UCSD-AML1 (cell line): Measurements from ENCODE around the gene DHX32.

Experiments
- DNase-seq: peaks from one replicate; lab custom pipeline; 2025; ENCODE audit not compliant: unreplicated experiment; lab: John Stamatoyannopoulos, UW

Gene DHX32

DNA sequence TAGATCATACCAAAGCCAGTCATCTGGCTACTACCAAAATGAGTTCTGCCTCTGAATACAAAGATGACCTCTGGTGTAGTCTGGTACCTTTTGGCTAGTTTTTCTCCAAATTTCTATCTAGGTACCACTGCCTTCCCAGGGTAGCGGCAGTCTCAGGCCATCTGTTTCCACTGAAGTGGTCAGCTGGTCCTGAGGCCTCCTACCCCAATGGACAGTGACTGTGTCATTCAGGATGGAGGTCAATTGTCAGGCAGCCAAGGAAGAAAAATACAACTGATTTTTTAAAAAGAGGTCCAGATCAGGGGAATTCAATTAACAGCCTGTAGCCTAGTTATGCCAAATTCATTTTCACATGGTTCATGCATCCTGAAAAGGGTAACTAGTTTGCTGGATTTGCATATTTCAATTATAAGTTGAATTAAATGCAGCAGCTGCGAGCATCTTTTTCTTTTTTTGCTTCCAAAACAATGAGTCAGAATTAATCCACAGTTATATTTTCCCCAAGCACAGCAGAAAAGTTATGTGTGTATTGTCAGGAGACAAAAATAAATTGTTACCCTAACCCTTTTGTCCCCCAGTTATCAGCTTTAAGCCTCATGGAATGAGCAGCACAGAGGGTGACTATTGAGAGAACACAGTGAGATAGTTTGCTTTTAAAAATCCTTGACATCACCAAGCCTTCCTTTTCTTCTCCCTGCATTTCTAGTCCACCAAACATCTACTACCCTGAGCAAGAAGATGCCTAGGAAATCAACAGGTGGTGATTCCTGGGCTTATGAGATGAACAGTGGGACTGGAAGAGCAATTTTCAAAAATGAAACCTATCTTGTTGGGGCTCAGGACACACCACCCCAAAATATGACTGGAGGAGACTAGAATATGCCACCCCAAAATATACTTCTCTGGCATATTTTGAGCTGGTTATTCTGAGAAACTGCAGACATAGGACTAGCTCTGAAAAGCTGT lies 30.0 kb downstream of the DHX32 start:
- no peak for DNase-seq

DNA sequence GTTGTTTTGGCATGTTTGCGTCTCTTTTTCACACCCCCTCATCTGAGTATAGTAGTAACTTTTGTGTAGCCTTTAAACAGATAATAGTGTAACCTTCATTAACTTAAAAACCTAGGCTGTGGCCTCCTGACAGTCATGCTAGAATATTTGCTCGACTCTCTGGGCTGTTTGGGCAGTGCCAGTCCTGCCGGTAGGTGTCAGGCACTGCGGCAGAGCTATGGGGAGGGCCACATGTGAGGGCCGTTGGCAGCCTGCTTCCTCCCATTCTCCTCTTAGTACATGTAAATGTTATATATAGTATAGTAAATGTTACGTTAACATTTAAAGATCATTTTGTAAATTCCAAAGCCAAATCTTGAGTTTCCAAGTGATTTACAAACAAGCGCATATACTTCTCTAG lies 31.6 kb downstream of the DHX32 start:
- no peak for DNase-seq

DNA sequence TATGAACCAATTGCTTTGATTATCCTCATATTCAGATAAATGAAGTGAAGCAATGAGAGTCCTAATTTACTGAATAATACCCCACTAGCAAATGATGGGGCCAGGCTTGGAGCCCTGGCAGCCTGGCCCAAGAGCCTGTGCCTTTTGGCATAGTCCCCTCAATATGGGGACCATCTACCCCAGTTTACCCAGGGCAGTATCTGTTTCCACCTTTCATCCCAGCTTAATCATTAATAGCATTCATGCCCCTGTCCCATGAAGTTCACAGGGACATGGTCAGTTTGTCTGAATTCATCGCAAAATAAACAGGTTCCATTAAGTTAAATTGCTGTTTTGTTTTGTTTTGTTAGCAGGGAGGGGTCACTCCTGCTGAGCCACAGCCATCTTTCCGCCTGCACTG lies 32.2 kb downstream of the DHX32 start:
- no peak for DNase-seq

DNA sequence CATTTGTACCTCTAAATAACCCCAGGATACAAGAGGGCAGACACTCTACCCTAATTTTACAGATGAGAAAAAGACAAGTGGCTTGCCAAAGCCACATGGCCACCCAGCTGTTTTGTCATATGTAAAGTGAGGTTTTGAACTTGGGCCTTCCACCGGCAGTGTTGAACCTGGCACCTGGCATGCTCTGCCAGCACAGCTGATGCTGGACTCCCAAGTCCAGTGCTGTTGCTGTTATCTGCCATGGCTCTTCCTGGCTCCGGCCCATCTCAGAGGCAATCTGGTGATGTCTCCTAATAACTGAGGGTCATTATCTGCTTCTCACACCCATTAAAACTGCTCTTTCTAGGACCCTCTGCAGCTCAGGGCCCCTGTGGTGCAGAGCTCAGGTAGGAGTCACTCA lies 32.7 kb downstream of the DHX32 start:
- DNase-seq: no peak

DNA sequence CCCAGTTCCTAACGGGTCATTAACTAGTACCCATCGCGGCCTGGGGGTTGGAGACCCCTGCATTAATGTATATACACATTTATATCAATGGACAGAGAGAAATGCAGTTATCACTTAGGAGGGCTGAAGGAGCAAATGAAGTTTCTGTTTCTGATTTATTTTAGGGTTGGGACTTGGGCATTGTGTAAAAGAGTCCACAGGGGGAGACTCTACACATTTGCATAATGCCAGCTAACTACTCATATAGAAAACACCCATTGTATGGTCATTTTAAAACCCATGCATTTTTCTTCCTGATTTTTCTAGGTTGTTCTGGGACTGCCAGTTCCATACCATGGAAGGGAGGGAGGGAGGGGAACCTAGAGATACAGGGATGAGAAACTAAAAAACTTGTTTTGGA lies 34.2 kb downstream of the DHX32 start:
- no peak for DNase-seq

DNA sequence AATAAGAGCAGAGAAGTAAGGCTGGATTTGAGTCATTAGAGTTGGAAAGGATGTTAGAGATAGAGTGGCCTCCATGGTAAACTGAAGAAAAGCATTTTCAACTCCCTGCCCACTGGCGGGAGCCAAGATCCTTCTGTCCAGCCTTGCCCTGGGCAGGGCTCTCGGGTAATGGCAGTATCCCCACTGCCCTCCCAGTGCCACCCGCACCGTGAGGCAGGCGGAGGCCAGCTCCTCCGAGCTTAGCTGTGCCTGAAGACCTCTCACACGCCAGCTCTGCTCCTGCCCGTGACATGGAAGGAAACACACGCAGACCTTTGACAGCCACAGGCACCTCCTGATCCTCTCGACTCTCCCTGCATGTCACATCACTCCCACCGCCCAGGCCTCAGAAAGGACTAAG lies 35.5 kb downstream of the DHX32 start:
- no peak for DNase-seq

DNA sequence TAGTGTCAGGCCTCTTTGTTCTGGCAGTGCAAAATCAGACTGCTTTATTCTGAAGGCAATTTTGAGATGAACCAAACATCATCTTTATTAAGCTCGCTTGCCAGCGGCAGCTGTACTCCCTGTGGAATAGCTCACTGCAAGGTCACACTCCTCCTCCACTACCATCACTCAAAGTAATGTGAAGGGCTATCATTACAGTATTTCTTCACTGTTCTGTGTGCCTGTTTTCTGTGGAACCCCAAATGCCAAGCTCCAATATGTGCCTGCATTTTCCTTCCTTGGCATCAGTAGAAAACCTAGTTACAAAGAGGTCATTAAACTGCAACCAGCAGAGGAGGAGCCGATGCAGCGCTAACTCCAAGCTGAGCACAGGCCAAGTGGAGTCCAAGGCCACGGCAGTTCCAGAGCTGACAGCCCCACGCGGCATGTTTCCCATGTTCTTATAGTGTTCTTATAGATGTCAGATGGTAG lies 36.3 kb downstream of the DHX32 start:
- DNase-seq: no peak

DNA sequence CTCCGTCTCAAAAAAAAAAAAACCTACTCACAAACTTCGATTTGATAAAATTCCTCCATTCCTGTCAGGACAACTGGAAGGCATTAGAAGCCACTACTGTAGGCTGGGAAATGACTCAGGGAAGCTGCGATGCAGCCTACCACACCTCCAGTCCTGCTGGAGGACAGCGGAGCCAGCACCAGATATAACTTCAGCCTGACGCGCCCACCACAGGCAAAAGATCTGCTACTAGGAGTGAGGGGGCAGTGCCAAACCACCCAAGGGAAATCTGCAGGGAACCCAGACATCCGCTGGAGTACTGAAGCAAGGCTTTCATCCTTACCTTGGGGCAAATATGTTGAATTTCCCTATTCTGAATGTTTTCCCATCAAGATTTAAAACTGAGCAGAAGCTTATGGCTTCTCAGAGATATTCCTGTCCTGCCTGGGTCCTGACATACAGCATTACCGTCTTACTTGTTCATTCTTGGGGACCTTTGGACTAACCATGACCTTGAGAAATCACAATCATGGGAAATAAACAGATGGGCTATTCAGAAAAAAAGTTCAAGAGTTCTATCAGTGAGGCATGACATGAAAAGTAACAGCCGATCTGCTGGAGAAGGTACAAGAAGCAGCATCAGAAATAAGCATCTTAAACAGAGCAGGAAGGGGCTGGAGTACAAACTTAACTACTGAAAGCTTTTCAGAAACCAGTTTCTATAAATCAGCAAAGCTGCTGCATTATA lies 37.3 kb downstream of the DHX32 start:
- no peak for DNase-seq

DNA sequence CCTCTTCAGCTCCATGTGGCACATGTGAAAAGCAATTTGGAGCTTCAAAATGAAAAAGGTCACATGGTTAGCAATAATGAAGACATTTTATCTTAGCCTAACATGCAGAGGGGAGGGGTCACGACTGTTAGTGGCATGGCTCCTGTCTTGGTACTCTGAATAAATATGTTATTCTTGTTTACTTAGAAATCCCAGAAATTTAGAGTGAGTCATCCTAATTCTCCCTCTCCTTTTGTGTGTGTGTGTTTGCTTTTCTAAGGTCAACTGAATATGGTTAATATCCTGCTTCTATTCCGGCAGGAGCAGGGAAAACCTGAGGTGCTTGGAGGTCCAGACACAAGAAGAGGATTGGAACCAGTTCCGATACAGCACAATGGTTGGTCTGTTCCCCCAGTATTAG lies 40.1 kb downstream of the DHX32 start:
- DNase-seq: no peak

DNA sequence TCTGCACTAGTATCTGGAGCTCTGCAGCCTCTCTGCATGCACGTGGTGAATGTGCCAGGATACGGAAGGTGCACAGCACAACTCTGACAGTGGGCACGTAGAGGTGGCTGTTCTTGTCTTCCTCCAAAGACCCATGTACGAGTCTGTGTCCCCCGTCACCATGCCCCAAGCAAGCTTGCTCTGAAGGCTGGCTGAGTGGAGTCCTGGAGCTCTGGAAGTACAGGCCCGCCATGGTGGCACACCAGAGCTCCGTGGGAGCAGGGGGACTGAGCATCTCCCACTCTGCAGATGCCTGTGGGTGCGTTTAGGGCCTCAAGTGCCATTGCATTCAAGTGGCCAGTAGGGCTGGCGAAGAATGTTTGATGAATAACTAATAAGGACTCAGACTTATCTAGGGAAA lies 40.7 kb downstream of the DHX32 start:
- DNase-seq: no peak

DNA sequence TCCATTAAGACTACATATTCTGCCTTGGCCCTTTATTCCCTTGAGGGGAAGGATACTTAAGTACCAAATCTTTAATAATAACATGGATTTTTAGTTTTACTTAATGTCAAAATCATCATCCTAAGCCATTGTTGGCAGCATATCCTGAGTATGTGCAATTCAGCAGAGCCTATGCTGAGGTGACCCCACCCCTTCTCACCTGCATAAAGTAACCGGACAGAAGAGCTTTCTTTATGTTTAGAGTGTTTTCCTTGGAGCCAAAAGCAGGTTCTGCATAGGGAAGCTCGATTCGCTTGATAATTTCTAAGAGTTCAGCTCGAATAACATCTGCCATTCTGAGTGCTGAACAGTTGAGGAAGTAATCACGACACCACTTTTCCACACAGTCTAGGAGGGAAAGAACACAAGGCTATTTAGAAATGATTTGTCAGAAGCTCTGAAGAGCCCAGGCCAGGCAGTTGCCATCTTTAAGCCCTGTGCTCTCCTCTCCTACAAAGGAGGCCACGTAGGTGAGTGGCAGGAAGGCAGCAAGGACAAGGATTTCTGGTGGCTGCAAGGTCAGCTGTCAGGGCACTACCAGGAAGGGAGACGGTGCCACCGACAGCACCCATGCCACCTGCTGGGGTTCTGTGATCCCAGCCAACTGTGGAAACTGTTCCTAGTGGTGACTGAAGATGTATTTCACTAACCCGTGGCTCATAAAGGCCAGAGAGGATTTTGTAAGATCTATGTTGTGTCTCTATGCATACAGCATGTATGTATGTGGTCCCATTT lies 42.1 kb downstream of the DHX32 start:
- no peak for DNase-seq

DNA sequence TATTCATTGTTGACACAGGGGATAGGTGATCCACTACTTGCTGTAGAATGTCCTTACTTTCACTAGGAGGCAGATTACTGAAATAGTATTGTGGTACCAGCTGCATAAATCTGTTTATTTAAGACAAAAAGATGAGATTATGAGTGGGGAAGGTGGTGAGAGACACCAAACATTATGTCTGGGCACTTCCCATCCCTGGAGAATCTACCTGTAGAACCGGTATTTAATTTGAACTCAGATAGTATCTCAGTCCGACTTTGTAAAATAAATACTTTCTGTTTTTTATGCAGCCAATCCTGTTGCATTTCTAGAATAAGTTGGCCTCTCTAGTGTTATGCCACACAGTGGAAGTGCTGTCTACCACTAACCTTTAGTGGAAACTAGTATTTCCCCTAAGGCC lies 44.3 kb downstream of the DHX32 start:
- DNase-seq: no peak

DNA sequence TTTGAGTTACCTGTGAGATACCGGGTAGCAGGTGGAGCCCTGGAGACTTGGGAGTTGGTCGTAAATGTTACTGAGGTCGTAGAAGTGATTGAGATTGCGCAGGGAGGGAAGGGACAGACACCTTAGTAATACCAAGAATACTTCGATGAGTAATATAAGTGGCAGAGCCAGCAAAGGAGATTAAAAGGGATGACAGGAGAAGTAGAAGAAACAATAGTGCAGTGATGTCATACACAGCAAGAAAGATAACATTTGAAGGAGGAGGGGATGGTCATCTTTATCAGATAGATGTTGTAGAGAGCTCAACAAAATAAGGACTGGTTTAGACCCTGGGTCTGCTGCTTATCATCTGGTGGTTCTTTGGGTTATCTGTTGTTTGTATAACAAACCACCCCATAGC lies 52.8 kb downstream of the DHX32 start:
- DNase-seq: no peak

DNA sequence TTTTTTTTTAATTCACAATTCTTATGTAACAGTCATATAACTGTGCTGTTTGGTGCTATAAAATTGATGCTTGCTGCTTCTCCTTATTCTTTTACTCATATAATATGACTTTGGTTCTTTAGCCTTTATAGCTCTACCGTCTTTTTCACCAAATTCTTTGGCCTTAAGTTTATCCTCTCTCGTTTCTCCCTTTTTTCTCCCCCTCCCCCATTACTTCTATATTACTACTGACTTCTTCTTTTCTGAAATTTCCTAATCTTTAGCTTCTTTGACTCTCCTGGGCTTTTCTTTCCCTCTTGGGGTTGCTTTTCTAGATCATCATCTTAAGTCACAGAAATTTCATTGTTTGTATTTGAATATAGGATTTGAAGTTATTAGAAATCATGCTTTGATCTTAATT lies 54.0 kb downstream of the DHX32 start:
- DNase-seq: no peak

DNA sequence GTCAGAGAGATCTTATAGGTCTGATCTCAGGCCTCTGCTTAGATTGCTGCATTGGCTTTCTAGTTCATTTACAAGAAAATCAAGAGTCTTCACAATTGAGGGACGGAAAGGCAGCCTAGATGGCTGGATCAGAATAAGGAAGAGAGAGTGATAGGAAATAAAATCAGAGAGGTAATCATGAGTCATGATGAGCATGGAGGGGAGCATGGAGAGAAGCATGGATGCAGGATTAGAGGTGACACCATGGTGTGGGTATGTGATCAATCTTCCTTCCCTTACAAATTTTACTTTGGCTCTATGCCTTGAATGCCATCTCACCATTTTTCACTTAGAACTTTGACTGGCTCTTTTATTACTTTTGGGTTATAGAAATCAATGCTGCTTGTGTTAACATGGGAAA lies 56.4 kb downstream of the DHX32 start:
- DNase-seq: no peak

DNA sequence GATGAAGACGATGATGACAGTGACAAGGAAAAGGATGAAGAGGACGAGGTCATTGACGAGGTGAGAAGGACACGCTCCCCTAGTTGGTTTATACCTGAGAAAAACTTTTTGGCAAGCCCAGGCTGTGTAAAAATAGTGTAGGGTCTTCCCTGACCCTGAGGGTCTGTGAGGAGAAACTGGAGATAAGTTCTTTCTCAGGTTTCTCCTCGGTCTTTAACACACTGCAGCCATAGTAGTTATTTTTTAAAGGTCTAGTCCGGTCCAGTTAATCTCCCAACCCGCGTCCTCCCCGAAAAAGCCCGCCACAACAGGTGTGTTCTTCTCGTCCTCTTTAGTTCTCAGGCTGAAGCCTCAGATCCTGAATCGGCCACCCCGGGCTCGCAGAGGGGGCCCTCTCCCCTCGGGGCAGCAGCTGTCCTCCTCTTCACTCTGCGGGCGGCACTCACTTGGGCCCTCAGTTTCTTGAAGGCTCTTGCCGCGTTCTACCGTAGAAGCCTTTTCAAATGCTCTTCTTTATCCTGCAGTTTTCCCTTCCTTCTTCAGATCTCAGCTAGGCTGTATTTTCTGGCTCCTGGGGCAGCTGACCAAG lies 57.3 kb downstream of the DHX32 start:
- DNase-seq: no peak

DNA sequence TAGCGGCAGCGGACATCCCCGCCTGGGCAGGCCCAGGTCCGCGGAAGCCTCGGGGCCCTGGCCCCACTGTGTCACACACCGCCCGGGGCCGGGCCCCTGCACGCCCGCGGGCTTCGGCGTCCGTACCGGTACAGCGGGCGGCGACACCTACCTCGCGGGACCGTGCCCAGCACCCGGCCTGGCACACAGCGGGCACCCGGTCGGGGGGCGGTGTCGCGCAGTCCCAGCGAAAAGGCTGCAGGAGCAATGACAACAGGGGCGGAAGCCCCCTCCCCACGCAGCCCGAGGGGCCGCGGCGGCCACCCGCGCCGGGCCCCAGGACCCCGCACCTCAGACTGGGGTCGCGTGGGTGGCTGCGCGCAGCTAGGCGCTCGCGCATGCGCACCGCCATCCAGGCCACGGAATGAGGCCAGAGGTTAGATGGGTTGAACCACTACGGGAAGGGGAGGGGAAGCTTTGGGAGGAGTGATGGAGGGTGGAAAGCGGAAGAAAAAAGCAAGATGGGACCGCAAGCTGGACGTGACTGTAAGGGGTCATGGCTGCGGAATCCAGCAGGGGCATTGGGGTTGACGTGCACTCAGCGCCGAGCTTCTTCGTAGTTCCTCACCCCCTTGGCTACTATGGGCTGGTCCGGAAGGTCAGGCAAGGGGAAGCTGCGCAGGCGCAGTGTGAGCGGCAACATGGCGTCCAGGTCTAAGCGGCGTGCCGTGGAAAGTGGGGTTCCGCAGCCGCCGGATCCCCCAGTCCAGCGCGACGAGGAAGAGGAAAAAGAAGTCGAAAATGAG lies 58.0 kb downstream of the DHX32 start, which contains the start of the genes BCCIP and UROS:
TSS of gene BCCIP (plus strand) at position 669 of the 785 bp plus-strand sequence. CDS start at position 681, 12 bp downstream.
TSS of gene UROS (minus strand) at position 381 of the 785 bp plus-strand sequence. CDS start 6,759 bp downstream, outside the sequence.
- peak; percentile 92 for DNase-seq

DNA sequence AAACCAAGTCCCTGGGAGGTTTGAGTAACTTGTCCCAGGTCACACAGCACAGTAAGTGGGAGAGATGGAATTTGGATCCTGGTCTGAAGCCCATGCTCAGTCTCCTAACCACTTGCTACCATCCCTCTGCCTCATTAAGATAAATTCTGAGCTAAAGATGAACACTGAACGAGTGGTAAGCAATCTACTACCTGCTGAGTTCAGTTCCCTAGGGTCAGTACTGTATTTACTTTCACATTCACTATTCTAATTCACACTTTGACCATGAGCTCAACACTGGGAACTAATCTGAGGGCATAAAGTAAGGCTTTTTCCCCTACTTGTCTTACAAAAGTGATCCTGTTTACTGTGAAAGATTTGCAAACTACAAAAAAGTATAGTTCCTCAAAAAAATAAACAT lies 60.4 kb downstream of the DHX32 start:
- DNase-seq: no peak

DNA sequence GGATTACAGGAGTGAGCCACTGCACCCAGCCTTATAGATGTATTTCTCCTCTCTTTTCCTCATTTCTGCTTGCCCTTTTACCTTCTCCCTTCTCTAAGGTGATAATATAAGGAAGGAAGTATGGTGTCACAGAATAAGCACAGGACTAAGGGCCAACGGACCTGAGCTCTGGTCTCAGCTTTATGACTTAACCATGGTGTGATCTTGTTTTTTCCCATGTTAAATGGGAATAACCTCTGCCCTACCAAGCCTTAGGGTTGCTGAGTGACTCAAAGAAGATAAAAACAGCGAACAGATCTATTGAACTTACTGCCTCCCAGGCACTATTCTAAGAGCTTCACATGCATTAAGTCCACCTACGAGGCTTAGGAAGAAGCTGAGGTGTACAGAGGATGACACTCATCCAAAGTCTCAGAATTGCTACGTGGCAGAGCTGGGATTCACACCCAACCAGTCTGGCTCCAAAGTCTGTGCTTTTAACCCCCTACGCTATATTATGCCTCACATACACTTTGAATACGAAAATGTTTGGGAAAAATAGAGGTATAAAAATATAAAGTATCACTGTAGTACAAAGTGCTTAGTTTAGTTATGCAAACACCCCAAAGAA lies 63.6 kb downstream of the DHX32 start:
- no peak for DNase-seq

DNA sequence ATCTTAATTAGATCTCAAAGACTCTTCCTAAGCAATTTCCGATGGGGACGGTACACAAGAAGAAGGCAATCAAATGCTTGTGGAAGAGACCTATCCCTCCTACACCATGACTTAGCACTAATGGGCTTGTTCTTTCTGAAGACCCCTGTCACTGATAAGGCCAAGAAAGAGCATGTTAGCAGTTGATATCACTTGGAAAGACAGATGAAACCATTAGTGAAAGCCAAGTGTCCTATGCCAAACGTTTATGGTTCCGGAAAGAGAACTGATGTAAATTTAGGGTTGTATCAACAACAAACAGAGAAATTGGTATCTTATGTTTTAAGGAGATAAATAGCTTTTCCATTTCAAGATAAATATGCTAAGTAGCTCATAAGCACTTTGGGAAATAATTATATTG lies 64.5 kb downstream of the DHX32 start:
- no peak for DNase-seq
